Kidney (tissue), 14 donors: ENCODE data around the gene PLA2G4B. TPM values are rescaled to one million over a fixed set of nuclear protein-coding genes. Genes with fewer than 3 reads are reported as not detected.

Experiments
- DNase-seq, 5 donors: peaks; one replicate each; pipeline ENCODE4 v3.0.0-alpha.2; 2013 to 2020
- FAIRE-seq: peaks from 2 replicates; lab custom pipeline; 2012; peaks lifted over from hg19 to GRCh38; lab: Jason Lieb, UNC
- H3K27ac ChIP-seq, 2 donors: one replicate each; pipeline ENCODE4 v1.7.0; 2013; ENCODE audit warnings: low read depth in 2 of 2, low read length in 2 of 2, inconsistent platforms in 1 of 2
- H3K27me3 ChIP-seq: one replicate; pipeline ENCODE4 v1.7.1; 2013; ENCODE audit warnings: low read length, inconsistent platforms; ENCODE audit not compliant: control insufficient read depth, insufficient read depth
- H3K36me3 ChIP-seq, 3 donors: one replicate each; pipeline versions ENCODE4 v1.7.0 to v1.7.1; 2013; ENCODE audit warnings: low read length in 3 of 3, control low read depth in 1 of 3, inconsistent platforms in 1 of 3; ENCODE audit not compliant: insufficient read depth in 3 of 3, control insufficient read depth in 2 of 3
- H3K4me1 ChIP-seq, 3 donors: one replicate each; pipeline versions ENCODE4 v1.7.0 to v1.7.1; 2013; ENCODE audit warnings: low read length in 3 of 3, inconsistent platforms in 1 of 3, low read depth in 1 of 3; ENCODE audit not compliant: control insufficient read depth in 2 of 3, insufficient read depth in 2 of 3
- H3K4me3 ChIP-seq, 3 donors: one replicate each; pipeline versions ENCODE4 v1.7.0 to v1.8.1; 2013; ENCODE audit warnings: low read length in 3 of 3, control low read depth in 1 of 3, inconsistent platforms in 1 of 3
- H3K9ac ChIP-seq, 3 donors: one replicate each; pipeline versions ENCODE4 v1.7.0 to v1.7.1; 2013; ENCODE audit warnings: low read length in 3 of 3, control low read depth in 1 of 3, inconsistent platforms in 1 of 3
- H3K9me3 ChIP-seq, 3 donors: one replicate each; pipeline versions ENCODE4 v1.7.0 to v1.7.1; 2013; ENCODE audit warnings: low read length in 3 of 3, control low read depth in 1 of 3, inconsistent platforms in 1 of 3; ENCODE audit not compliant: control insufficient read depth in 2 of 3, insufficient read depth in 1 of 3
- CTCF ChIP-seq: IDR thresholded peaks from 3 replicates; pipeline ENCODE4 v1.5.1; 2012; ENCODE audit warnings: mild to moderate bottlenecking, moderate library complexity, borderline replicate concordance; ENCODE audit not compliant: insufficient read depth; ENCODE audit errors: extremely low read depth
- intact Hi-C: fragments of 100-400 bp; cut with DNase I; formaldehyde crosslinking; loops from one replicate; pipeline ENCODE4 v1.11.1; 2022
- polyA plus RNA-seq: library from polyadenylated mRNA; stranded (reverse); fragments of 350-450 nt; fragmentation: Illumina TruSeq; extraction: RNeasy Lipid Tissue Mini Kit (QIAGEN cat#74804); gene quantifications from one replicate; pipeline ENCODE4 v1.2.3, GENCODE V29; 2014; ENCODE audit warnings: low read depth, low replicate concordance; ENCODE audit not compliant: insufficient read depth
- total RNA-seq: library from RNA; stranded (reverse); fragmentation: NEBNext Ultra II Directional; extraction: Animal tissue kit (Norgen Biotek cat#: 25700); gene quantifications from one replicate; pipeline ENCODE4 v1.2.1, GENCODE V29; 2021
- donor health status: control.
- donor health status: control.
- donor health status: control.
- donor health status: control.
- donor health status: control.
- donor health status: DM: yes; HTN: yes; CAD: no.
- donor health status: Normal renal cell carcinoma (clear cell type).

PLA2G4B gene
- total and polyA plus RNA-seq, 2 donors from 2014 or later: 4.8 to 8.3 TPM

DNA sequence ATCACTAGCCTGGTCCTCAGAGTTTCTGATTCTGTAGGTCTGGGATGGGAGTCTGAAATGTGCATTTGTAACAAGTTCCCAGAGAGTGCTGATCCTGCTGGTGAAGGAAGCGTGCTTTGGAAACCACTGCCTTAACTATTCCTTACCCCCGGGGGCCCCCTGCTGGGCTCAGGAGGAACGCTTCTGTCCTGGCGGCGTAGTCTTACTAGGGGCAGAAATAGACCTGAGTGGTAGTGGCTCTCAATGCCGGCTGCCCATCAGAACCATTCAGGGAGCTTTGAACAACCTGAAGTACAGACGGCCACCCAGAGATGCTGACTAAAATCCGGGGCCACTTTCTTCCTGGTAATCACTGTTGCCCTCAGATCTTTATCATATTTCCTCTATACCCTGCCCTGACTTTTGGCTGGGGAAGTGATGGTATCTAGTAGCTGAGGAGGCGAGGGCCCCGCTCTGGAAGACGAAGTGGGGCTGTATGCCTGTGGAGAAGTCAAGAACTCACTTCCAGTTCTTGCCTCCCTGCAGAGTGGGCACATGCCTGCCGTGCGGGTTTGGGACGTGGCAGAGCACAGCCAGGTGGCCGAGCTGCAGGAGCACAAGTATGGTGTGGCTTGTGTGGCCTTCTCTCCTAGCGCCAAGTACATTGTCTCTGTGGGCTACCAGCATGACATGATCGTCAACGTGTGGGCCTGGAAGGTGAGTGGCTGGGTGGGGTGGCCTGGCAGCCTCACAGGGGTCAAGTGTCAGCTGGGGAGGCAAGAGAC, 27.0 kb upstream of the PLA2G4B start:
- Histone ChIP-seq H3K27me3 (no peaks in the 10 kb centered on the region), H3K36me3 (peaks cover 0 to 9% (median 5%) of the 10 kb centered on the region in 3 donors), H3K9me3 (no peaks in the 10 kb centered on the region), H3K27ac (no peak overlapping the region), H3K4me1 (peaks cover 0 to 2% (median 0%) of the 10 kb centered on the region in 3 donors), H3K9ac (no peak overlapping the region), H3K4me3 (no peak overlapping the region)
- DNase-seq (peak; percentile 84 to 93 (median 88)), FAIRE-seq (no peak)
- peak; percentile 89 for TF ChIP-seq CTCF
- intact Hi-C loops: loop anchor here (5.0 kb wide), 1 partner anchor 39 kb away; the partner anchor contains the start of gene MAPKBP1

GRCh38 chr15:41812820-41813375, 25.7 kb upstream of the PLA2G4B start:
- H3K27ac ChIP-seq: no peak overlapping the region
- H3K9ac ChIP-seq: no peak overlapping the region
- H3K4me1 ChIP-seq: no peaks in the 10 kb centered on the region
- FAIRE-seq (no peak), DNase-seq (no peak)
- H3K9me3 ChIP-seq: no peaks in the 10 kb centered on the region
- no peak for TF ChIP-seq CTCF
- no peak overlapping the region for H3K4me3 ChIP-seq
- H3K36me3 ChIP-seq: peaks cover 0 to 17% (median 12%) of the 10 kb centered on the region in 3 donors
- H3K27me3 ChIP-seq: no peaks in the 10 kb centered on the region
- intact Hi-C loops: loop anchor here (5.0 kb wide), 1 partner anchor 41 kb away; the partner anchor contains the start of gene MAPKBP1

- intact Hi-C loops: loop anchor here (5.0 kb wide), 1 partner anchor 41 kb away; the partner anchor contains the start of gene MAPKBP1
- no peak overlapping the region for H3K4me3 ChIP-seq
- H3K36me3 ChIP-seq: peaks cover 0 to 20% (median 17%) of the 10 kb centered on the region in 3 donors
- no peaks in the 10 kb centered on the region for H3K9me3 ChIP-seq
- H3K9ac ChIP-seq: no peak overlapping the region
- H3K27ac ChIP-seq: no peak overlapping the region
- no peaks in the 10 kb centered on the region for H3K4me1 ChIP-seq
- FAIRE-seq: no peak
- no peak for DNase-seq
- no peak for TF ChIP-seq CTCF
- H3K27me3 ChIP-seq: no peaks in the 10 kb centered on the region
Measured at GRCh38 chr15:41813426-41813825, 25.2 kb upstream of the PLA2G4B start.
